H1 (cell line): ENCODE results near the gene COL4A1. TPM values are rescaled to one million over a fixed set of nuclear protein-coding genes. Genes with fewer than 3 reads are reported as not detected.

Experiments used
- CTCF ChIA-PET: fragments of 300-600 bp; sonication (Branson Sonifier 250); formaldehyde crosslinking; loops from one replicate; lab custom pipeline; 2021; ENCODE audit not compliant: partially characterized antibody; lab: Charles Lee
- POLR2A ChIA-PET: fragments of 300-600 bp; sonication (Branson Sonifier 250); formaldehyde crosslinking; loops from one replicate; lab custom pipeline; 2021; ENCODE audit warnings: inconsistent platforms; ENCODE audit not compliant: partially characterized antibody; lab: Charles Lee
- DNase-seq, 2 experiments: peaks; one replicate each; pipeline versions ENCODE4 v3.0.0 to v3.0.0-alpha.2; 2010 to 2022; ENCODE audit warnings: low spot score in 2 of 2, low read depth in 1 of 2, mixed read lengths in 1 of 2
- FAIRE-seq: peaks from 2 replicates; lab custom pipeline; 2011; peaks lifted over from hg19 to GRCh38; lab: Jason Lieb, UNC
- H2AFZ ChIP-seq: 2 replicates; pipeline ENCODE4 v1.8.1; 2012; ENCODE audit warnings: low read length, inconsistent platforms
- H2AK5ac ChIP-seq: 2 replicates; pipeline ENCODE4 v1.6.1; 2013; ENCODE audit warnings: low read depth, low read length
- H2BK120ac ChIP-seq: replicated peaks from 2 replicates; pipeline ENCODE3; 2013; ENCODE audit warnings: low read depth, low read length, inconsistent platforms
- H2BK12ac ChIP-seq: 2 replicates; pipeline ENCODE4 v1.6.1; 2013; ENCODE audit warnings: low read depth, low read length
- H2BK15ac ChIP-seq: 2 replicates; pipeline ENCODE4 v1.6.1; 2013; ENCODE audit warnings: low read length
- H2BK20ac ChIP-seq: 2 replicates; pipeline ENCODE4 v1.6.1; 2013; ENCODE audit warnings: low read length
- H2BK5ac ChIP-seq: 2 replicates; pipeline ENCODE4 v1.6.1; 2013; ENCODE audit warnings: low read depth, low read length
- H3K14ac ChIP-seq: 2 replicates; pipeline ENCODE4 v1.6.1; 2013; ENCODE audit warnings: inconsistent platforms; ENCODE audit not compliant: insufficient read length
- H3K18ac ChIP-seq: 2 replicates; pipeline ENCODE4 v1.6.1; 2013; ENCODE audit warnings: low read length; ENCODE audit errors: extremely low read depth
- H3K23ac ChIP-seq: 2 replicates; pipeline ENCODE4 v1.6.1; 2013; ENCODE audit warnings: inconsistent platforms; ENCODE audit not compliant: insufficient read length
- H3K23me2 ChIP-seq: 2 replicates; pipeline ENCODE4 v1.6.1; 2013; ENCODE audit warnings: low read depth, low read length
- H3K27ac ChIP-seq: 2 replicates; pipeline ENCODE4 v1.6.1; 2011; ENCODE audit warnings: low read depth, low read length, inconsistent platforms
- H3K27me3 ChIP-seq, 4 experiments: replicated peaks in 1 of 4; 1 replicate in 1 of 4; 2 replicates in 3 of 4; pipeline versions ENCODE4 v1.6.1 to v1.8.1; 2011 to 2013; ENCODE audit warnings: low read length in 3 of 4, mild to moderate bottlenecking in 3 of 4, inconsistent platforms in 2 of 4, mixed read lengths in 2 of 4, moderate library complexity in 1 of 4; ENCODE audit not compliant: control insufficient read depth in 3 of 4, insufficient read depth in 3 of 4; ENCODE audit errors: extremely low read depth in 1 of 4
- H3K36me3 ChIP-seq, 4 experiments: 2 replicates each; pipeline versions ENCODE4 v1.6.1 to v1.8.1; 2011 to 2013; ENCODE audit warnings: mild to moderate bottlenecking in 4 of 4, low read length in 3 of 4, moderate library complexity in 2 of 4, control low read depth in 1 of 4, inconsistent platforms in 1 of 4; ENCODE audit not compliant: insufficient read depth in 4 of 4, control insufficient read depth in 2 of 4
- H3K4ac ChIP-seq: replicated peaks from 2 replicates; pipeline ENCODE3; 2013; ENCODE audit warnings: low read length, low read depth, mixed read lengths, inconsistent platforms; ENCODE audit not compliant: insufficient read length
- H3K4me1 ChIP-seq, 4 experiments: replicated peaks in 1 of 4; 1 replicate in 1 of 4; 2 replicates in 3 of 4; pipeline versions ENCODE4 v1.6.1 to v1.8.1; 2011 to 2013; ENCODE audit warnings: low read length in 3 of 4, inconsistent platforms in 2 of 4, mixed read lengths in 1 of 4; ENCODE audit not compliant: insufficient read depth in 4 of 4, control insufficient read depth in 3 of 4
- H3K4me2 ChIP-seq, 2 experiments: 2 replicates each; pipeline versions ENCODE4 v1.6.1 to v1.8.1; 2011 to 2013; ENCODE audit warnings: low read depth in 2 of 2, low read length in 2 of 2, control low read depth in 1 of 2, inconsistent platforms in 1 of 2, mild to moderate bottlenecking in 1 of 2; ENCODE audit not compliant: insufficient read depth in 1 of 2
- H3K4me3 ChIP-seq, 4 experiments: fragments of 200-600, 300-600 bp in 1 of 4; sonication (generic), shearing (Covaris generic), sonication (Bioruptor Twin) in 1 of 4; 2 replicates each; pipeline versions ENCODE4 v1.5.1 to v1.8.1; 2011 to 2016; ENCODE audit warnings: low read length in 4 of 4, low read depth in 3 of 4, control low read depth in 2 of 4, inconsistent platforms in 2 of 4, mild to moderate bottlenecking in 2 of 4, mixed read lengths in 1 of 4, moderate library complexity in 1 of 4; ENCODE audit not compliant: insufficient read depth in 2 of 4; ENCODE audit errors: extremely low read depth in 1 of 4
- H3K56ac ChIP-seq: replicated peaks from 2 replicates; pipeline ENCODE3; 2013; ENCODE audit warnings: low read depth, mild to moderate bottlenecking, mixed read lengths, low read length, inconsistent platforms; ENCODE audit not compliant: insufficient read length
- H3K79me1 ChIP-seq: 2 replicates; pipeline ENCODE4 v1.6.1; 2013; ENCODE audit warnings: low read depth, low read length, control low read depth
- H3K79me2 ChIP-seq, 2 experiments: 2 replicates each; pipeline versions ENCODE4 v1.6.1 to v1.8.1; 2012 to 2013; ENCODE audit warnings: low read length in 2 of 2, mild to moderate bottlenecking in 2 of 2, inconsistent platforms in 1 of 2; ENCODE audit not compliant: insufficient read depth in 2 of 2, control insufficient read depth in 1 of 2
- H3K9ac ChIP-seq, 4 experiments: replicated peaks in 1 of 4; 1 replicate in 1 of 4; 2 replicates in 3 of 4; pipeline versions ENCODE4 v1.6.1 to v1.8.1; 2011 to 2013; ENCODE audit warnings: low read depth in 3 of 4, low read length in 3 of 4, control low read depth in 2 of 4, mild to moderate bottlenecking in 2 of 4, moderate library complexity in 2 of 4, inconsistent platforms in 1 of 4; ENCODE audit errors: extremely low read depth in 1 of 4
- H3K9me3 ChIP-seq, 2 experiments: 2 replicates each; pipeline versions ENCODE4 v1.6.1 to v1.8.1; 2012 to 2013; ENCODE audit warnings: mild to moderate bottlenecking in 2 of 2, moderate library complexity in 2 of 2, control low read depth in 1 of 2, inconsistent platforms in 1 of 2, low read depth in 1 of 2, low read length in 1 of 2, mixed read lengths in 1 of 2; ENCODE audit not compliant: insufficient read depth in 2 of 2
- H4K20me1 ChIP-seq, 2 experiments: replicated peaks in 1 of 2; 2 replicates each; pipeline versions ENCODE3 to v1.8.1; 2011 to 2013; ENCODE audit warnings: inconsistent platforms in 2 of 2, low read length in 2 of 2, mild to moderate bottlenecking in 1 of 2; ENCODE audit not compliant: insufficient read depth in 2 of 2, control insufficient read depth in 1 of 2
- H4K5ac ChIP-seq: 2 replicates; pipeline ENCODE4 v1.6.1; 2013; ENCODE audit warnings: low read length, low read depth, mixed read lengths, inconsistent platforms; ENCODE audit not compliant: insufficient read length
- H4K8ac ChIP-seq: 2 replicates; pipeline ENCODE4 v1.8.0; 2013; ENCODE audit warnings: mild to moderate bottlenecking, moderate library complexity, low read length, inconsistent platforms; ENCODE audit not compliant: insufficient read depth; ENCODE audit errors: extremely low read depth
- H4K91ac ChIP-seq: replicated peaks from 2 replicates; pipeline ENCODE3; 2013; ENCODE audit warnings: low read length, mixed read lengths, inconsistent platforms; ENCODE audit not compliant: insufficient read length
- BRCA1 ChIP-seq: IDR thresholded peaks from 2 replicates; pipeline ENCODE4 v1.6.1; 2012; ENCODE audit warnings: low read depth, low read length, improper control_type of control experiment
- CBX8 ChIP-seq: fragments of 300-800, 300-1000 bp; sonication (generic); IDR thresholded peaks from 2 replicates; pipeline ENCODE4 v1.7.1; 2016; ENCODE audit warnings: low read depth, low read length, borderline replicate concordance
- CHD2 ChIP-seq: IDR thresholded peaks from 2 replicates; pipeline ENCODE4 v1.6.1; 2012; ENCODE audit warnings: low read length, improper control_type of control experiment
- EP300 ChIP-seq, 2 experiments: IDR thresholded peaks; 1 replicate in 1 of 2; 2 replicates in 1 of 2; pipeline ENCODE4 v1.6.1; 2011 to 2012; ENCODE audit warnings: low read depth in 2 of 2, low read length in 2 of 2, mild to moderate bottlenecking in 2 of 2, borderline replicate concordance in 1 of 2, inconsistent platforms in 1 of 2, moderate library complexity in 1 of 2
- GABPA ChIP-seq: IDR thresholded peaks from 2 replicates; pipeline ENCODE4 v1.6.1; 2011; ENCODE audit warnings: mild to moderate bottlenecking, low read length, moderate library complexity, borderline replicate concordance; ENCODE audit not compliant: insufficient read depth
- JUND ChIP-seq: IDR thresholded peaks from 2 replicates; pipeline ENCODE4 v1.6.1; 2011; ENCODE audit warnings: mild to moderate bottlenecking, improper control_type of control experiment, low read length
- KDM5A ChIP-seq: fragments of 200-600 bp; IDR thresholded peaks from 2 replicates; pipeline ENCODE4 v1.7.1; 2012; ENCODE audit warnings: mild to moderate bottlenecking, low read length, inconsistent platforms, mixed read lengths
- NANOG ChIP-seq: IDR thresholded peaks from 2 replicates; pipeline ENCODE4 v1.6.1; 2011; ENCODE audit warnings: low read length, low read depth, mild to moderate bottlenecking, inconsistent platforms; ENCODE audit not compliant: insufficient read depth, poor library complexity, severe bottlenecking
- RFX5 ChIP-seq: IDR thresholded peaks from 2 replicates; pipeline ENCODE4 v1.6.1; 2011; ENCODE audit warnings: low read depth, low read length, improper control_type of control experiment, borderline replicate concordance
- RXRA ChIP-seq: IDR thresholded peaks from 2 replicates; pipeline ENCODE4 v1.6.1; 2011; ENCODE audit warnings: low read depth, mild to moderate bottlenecking, low read length, moderate library complexity; ENCODE audit not compliant: insufficient read depth
- SP4 ChIP-seq: IDR thresholded peaks from 2 replicates; pipeline ENCODE4 v1.6.1; 2012; ENCODE audit warnings: low read length, inconsistent platforms
- SRF ChIP-seq: IDR thresholded peaks from 2 replicates; pipeline ENCODE4 v1.6.1; 2011; ENCODE audit warnings: mild to moderate bottlenecking, low read depth, low read length, moderate library complexity
- USF2 ChIP-seq: IDR thresholded peaks from 2 replicates; pipeline ENCODE4 v1.6.1; 2011; ENCODE audit warnings: low read length, improper control_type of control experiment
- WGBS, 2 experiments: shearing (Covaris generic) in 1 of 2; methylation state at CpG; one replicate each; pipeline versions ENCODE4 v1.1.6 to v1.1.7; 2013 to 2015; ENCODE audit warnings: low lambda C conversion rate in 2 of 2, mixed read lengths in 2 of 2, inconsistent platforms in 1 of 2, low coverage in 1 of 2, missing lambda C conversion rate in 1 of 2; ENCODE audit not compliant: insufficient replicate concordance in 2 of 2, insufficient coverage in 1 of 2, insufficient read length in 1 of 2; ENCODE audit errors: extremely low coverage in 1 of 2, missing lambda C conversion rate in 1 of 2; 5-methylcytosine and 5-hydroxymethylcytosine counted together
- polyA plus RNA-seq, 7 experiments: library from polyadenylated mRNA; depleted of rRNA in 3 of 7; stranded (reverse) in 5 of 7; unstranded in 2 of 7; fragments of >200 nt in 5 of 7; fragments of 200-250 nt in 2 of 7; gene quantifications; 1 replicate in 5 of 7; 2 replicates in 1 of 7; 4 replicates in 1 of 7; pipeline versions ENCODE4 v1.2.1 to v1.2.3, GENCODE V29; 2011 to 2013; ENCODE audit warnings: missing spikeins in 2 of 7, mixed read lengths in 2 of 7
- total RNA-seq: library from RNA; stranded (reverse); fragmentation: NEBNext Ultra II Directional; extraction: Animal tissue kit (Norgen Biotek cat#: 25700); gene quantifications from 2 replicates; pipeline ENCODE4 v1.2.1, GENCODE V29; 2021

COL4A1 gene
- total and polyA plus RNA-seq, 2 of the 8 experiments (the other 6 are each of a cell fraction or from before 2014, with no cell fraction given) = 30.7 to 82.0 TPM

GRCh38 chr13:110276553-110276950 lies 30.4 kb downstream of the COL4A1 start:
- no peak overlapping the region for H3K27ac ChIP-seq
- H3K23me2 ChIP-seq = no peaks in the 10 kb centered on the region
- H2BK12ac ChIP-seq = no peak overlapping the region
- no peak overlapping the region for H4K8ac ChIP-seq
- FAIRE-seq (no peak), DNase-seq (no peak)
- H3K18ac ChIP-seq = no peak overlapping the region
- no peak overlapping the region for H3K9ac ChIP-seq
- no peak overlapping the region for H3K14ac ChIP-seq
- no peak overlapping the region for H2AFZ ChIP-seq
- H4K20me1 ChIP-seq = peaks cover 1 to 2% of the 10 kb centered on the region in 2 experiments
- H3K4ac ChIP-seq = no peak overlapping the region
- H3K79me1 ChIP-seq = no peaks in the 10 kb centered on the region; the same call in 1 of the 2 replicates
- H3K23ac ChIP-seq = no peak overlapping the region
- no peak overlapping the region for H3K56ac ChIP-seq
- CTCF ChIA-PET = interaction anchor here (2.0 to 4.7 kb wide), 2 partner anchors 13 to 32 kb away, joined by 6 to 28 read pairs; no protein-coding TSS in a partner anchor
- no peak overlapping the region for H2BK20ac ChIP-seq
- POLR2A ChIA-PET = interaction anchor here (1.2 kb wide), 1 partner anchor 30 kb away, joined by 3 read pairs; the partner anchor contains the start of genes COL4A1 and COL4A2
- no peak overlapping the region for H2BK120ac ChIP-seq
- H3K27me3 ChIP-seq = no peaks in the 10 kb centered on the region
- no peak overlapping the region for H4K5ac ChIP-seq
- H3K79me2 ChIP-seq = peaks cover 0 to 2% of the 10 kb centered on the region in 2 experiments; a peak in 1 of 4 replicates
- no peak overlapping the region for H3K4me3 ChIP-seq
- WGBS, 2 experiments = 92% methylated on average over 5 of the region's 5 CpGs; no CpG with 5 or more reads in 1 of the 2 experiments
- no peak overlapping the region for H4K91ac ChIP-seq
- H3K36me3 ChIP-seq = no peaks in the 10 kb centered on the region; a peak in 2 of 8 replicates
- H3K4me2 ChIP-seq = no peak overlapping the region
- no peak overlapping the region for H2BK15ac ChIP-seq
- peaks cover 0 to 3% (median 2%) of the 10 kb centered on the region in 4 experiments; a peak in 1 of 7 replicates for H3K4me1 ChIP-seq
- H2AK5ac ChIP-seq = no peak overlapping the region
- H3K9me3 ChIP-seq = no peaks in the 10 kb centered on the region
- no peak overlapping the region for H2BK5ac ChIP-seq
- TF ChIP-seq NANOG = no peak
- TF ChIP-seq RXRA = no peak
- TF ChIP-seq SP4 = no peak
- TF ChIP-seq CBX8 = no peak
- TF ChIP-seq RFX5 = no peak
- TF ChIP-seq GABPA = no peak
- TF ChIP-seq EP300 (IDR thresholded peaks at IDR 0.05; ENCODE audit: borderline replicate concordance in 1 of 2, low read depth in 2 of 2, low read length in 2 of 2) = no peak
- no peak for TF ChIP-seq JUND
- TF ChIP-seq SRF = no peak
- no peak for TF ChIP-seq CHD2
- no peak for TF ChIP-seq KDM5A
- TF ChIP-seq BRCA1 = no peak
- no peak for TF ChIP-seq USF2
